Left cardiac atrium (tissue), 4 donors: Measurements from ENCODE around the gene KRTAP4-3. TPM values are rescaled to one million over a fixed set of nuclear protein-coding genes. Genes with fewer than 3 reads are reported as not detected.
"Not testable (repeated sequence)": the region's sequence is repeated elsewhere in the genome, so short reads cannot be mapped to it uniquely, and the experiment has no call there.

ENCODE experiments used
- ATAC-seq, 2 donors: fragments of 200-7000 bp; cut with Tn5 transposase; one replicate each; pipeline ENCODE4 v1.9.1; 2020; ENCODE audit warnings: mild to moderate bottlenecking in 2 of 2, moderate library complexity in 2 of 2
- DNase-seq: peaks from one replicate; pipeline ENCODE4 v3.0.0-alpha.2; 2020
- intact Hi-C, 2 donors: fragments of 100-400 bp; cut with DNase I; formaldehyde crosslinking; loops; one replicate each; pipeline versions ENCODE4 v1.14.1 to v1.15.1; 2022 to 2023
- total RNA-seq, 2 donors: library from RNA; stranded (reverse); fragmentation: NEBNext Ultra II Directional; extraction: Animal tissue kit (Norgen Biotek cat#: 25700); gene quantifications; one replicate each; pipeline ENCODE4 v1.2.1, GENCODE V29; 2021
- donor health status: DM: no; HTN: yes; CAD: no.
- donor health status: DM: no; HTN: yes; CAD: no; lungs with severe emphysema.
- donor health status: DM: yes; HTN: yes; CAD: no.
- donor health status: Dilated cardiomyopathy.

KRTAP4-3 gene
- total RNA-seq, 2 donors from 2014 or later = not detected

GRCh38 chr17:41123292-41123990, 44.6 kb downstream of the KRTAP4-3 start:
- DNase-seq, ATAC-seq, intact Hi-C loops: not testable (repeated sequence)

GRCh38 chr17:41121742-41122141, 46.3 kb downstream of the KRTAP4-3 start:
- intact Hi-C loops = no loop called here
- ATAC-seq = no peak
- no peak for DNase-seq

DNA sequence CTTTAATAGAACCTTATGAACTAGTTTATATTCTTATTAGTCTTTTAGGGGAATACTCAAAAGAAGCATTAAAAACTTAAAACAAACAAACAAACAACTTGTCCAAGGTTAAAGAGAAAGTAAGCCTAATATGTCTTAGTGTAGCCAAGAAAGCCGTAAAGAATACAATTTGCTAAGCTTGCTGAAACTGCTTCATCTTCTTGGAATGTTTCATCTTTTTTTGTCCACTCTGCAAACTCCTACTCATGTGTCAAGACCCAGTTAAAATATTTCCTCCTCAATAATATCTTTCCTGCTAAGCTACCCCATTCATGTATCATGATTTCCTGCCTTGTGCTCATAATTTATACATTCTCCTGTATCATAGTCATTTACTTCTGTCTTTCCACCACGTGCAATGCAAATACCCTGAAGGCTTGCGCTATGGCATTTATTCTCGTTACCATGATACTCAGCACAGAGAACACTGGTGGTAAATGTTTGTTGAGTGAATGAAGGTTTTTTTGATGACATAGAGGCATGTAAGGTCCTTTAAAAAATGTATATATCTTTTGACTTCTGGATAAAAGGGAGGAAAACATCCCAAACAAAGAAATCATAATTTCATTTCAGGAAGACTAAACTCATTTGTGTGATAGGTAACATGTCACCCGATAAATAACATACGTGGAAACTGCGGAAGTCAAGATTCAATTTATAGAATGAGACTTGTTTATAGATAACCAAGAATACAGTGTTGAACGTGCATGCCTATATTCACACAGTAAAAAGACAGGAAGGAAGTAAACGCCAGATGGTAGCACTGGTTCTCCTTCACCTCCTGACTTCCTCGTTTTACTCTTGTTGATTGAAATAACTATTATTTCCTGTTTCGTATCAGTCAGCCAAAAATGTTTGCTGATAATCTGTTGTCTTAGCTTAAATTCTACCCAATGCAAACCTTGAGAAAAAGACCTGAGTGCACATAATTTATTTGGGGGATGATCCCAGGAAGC, 48.0 kb downstream of the KRTAP4-3 start:
- ATAC-seq, intact Hi-C loops, DNase-seq: not testable (repeated sequence)

GRCh38 chr17:41118721-41119120, 49.3 kb downstream of the KRTAP4-3 start:
- intact Hi-C loops = no loop called here
- ATAC-seq (no peak), DNase-seq (no peak)

DNA sequence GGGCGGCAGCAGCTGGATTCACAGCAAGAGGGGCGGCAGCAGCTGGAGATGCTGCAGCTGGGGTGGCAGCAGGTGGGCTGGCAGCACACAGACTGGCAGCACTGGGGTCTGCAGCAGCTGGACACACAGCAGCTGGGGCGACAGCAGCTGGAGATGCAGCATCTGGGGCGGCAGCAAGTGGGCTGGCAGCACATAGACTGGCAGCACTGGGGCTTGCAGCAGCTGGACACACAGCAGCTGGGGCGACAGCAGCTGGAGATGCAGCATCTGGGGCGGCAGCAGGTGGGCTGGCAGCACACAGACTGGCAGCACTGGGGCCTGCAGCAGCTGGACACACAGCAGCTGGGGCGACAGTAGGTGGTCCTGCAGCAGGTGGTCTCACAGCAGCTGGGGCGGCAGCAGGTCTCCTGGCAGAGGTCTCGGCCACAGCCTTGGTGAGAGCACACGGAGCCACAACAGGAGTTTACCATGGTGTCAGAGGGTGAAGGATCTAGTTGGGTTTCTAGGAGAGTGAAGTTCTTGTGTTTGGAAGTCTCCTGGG, 50.1 kb downstream of the KRTAP4-3 start, which contains the start of gene KRTAP4-11:
TSS of gene KRTAP4-11 (minus strand) at position 528 of the 541 bp plus-strand sequence. CDS start at position 470, 58 bp downstream.
- intact Hi-C loops, DNase-seq, ATAC-seq: not testable (repeated sequence)

Other genes starting within 250 kb of the KRTAP4-3 start
- gene KRT23, start 230.6 kb downstream of the KRTAP4-3 start, total RNA-seq = under 1 TPM in 1 of 2 donors, not detected in 1; 0.29 TPM
- gene KRT39, start 201.3 kb downstream of the KRTAP4-3 start, total RNA-seq = not detected
- not detected for gene KRT40, start 183.9 kb downstream of the KRTAP4-3 start, total RNA-seq
- not detected for gene KRTAP3-3, start 174.1 kb downstream of the KRTAP4-3 start, total RNA-seq
- not detected for gene KRTAP3-2, start 168.3 kb downstream of the KRTAP4-3 start, total RNA-seq
- gene KRTAP3-1, start 159.1 kb downstream of the KRTAP4-3 start, total RNA-seq = not detected
- gene KRTAP1-5, start 141.0 kb downstream of the KRTAP4-3 start, total RNA-seq = not detected
- gene KRTAP1-4, start 138.0 kb downstream of the KRTAP4-3 start, total RNA-seq = not detected
- not detected for gene KRTAP1-3, start 133.3 kb downstream of the KRTAP4-3 start, total RNA-seq
- gene KRTAP1-1, start 126.8 kb downstream of the KRTAP4-3 start, total RNA-seq = not detected
- not detected for gene KRTAP2-1, start 120.9 kb downstream of the KRTAP4-3 start, total RNA-seq
- gene KRTAP2-2, start 113.0 kb downstream of the KRTAP4-3 start, total RNA-seq = not detected
- not detected for gene KRTAP2-3, start 108.1 kb downstream of the KRTAP4-3 start, total RNA-seq
- gene KRTAP2-4, start 102.3 kb downstream of the KRTAP4-3 start, total RNA-seq = not detected
- gene KRTAP4-7, start 84.1 kb downstream of the KRTAP4-3 start, total RNA-seq = not detected
- not detected for gene KRTAP4-8, start 70.1 kb downstream of the KRTAP4-3 start, total RNA-seq
- gene KRTAP4-16, start 66.0 kb downstream of the KRTAP4-3 start, total RNA-seq = not detected
- not detected for gene KRTAP4-9, start 62.8 kb downstream of the KRTAP4-3 start, total RNA-seq
- gene KRTAP4-11, start 49.8 kb downstream of the KRTAP4-3 start, total RNA-seq = not detected
- gene KRTAP4-12, start 44.0 kb downstream of the KRTAP4-3 start, total RNA-seq = not detected
- gene KRTAP4-6, start 27.7 kb downstream of the KRTAP4-3 start, total RNA-seq = not detected
- not detected for gene KRTAP4-5, start 18.4 kb downstream of the KRTAP4-3 start, total RNA-seq
- not detected for gene KRTAP4-4, start 7.5 kb downstream of the KRTAP4-3 start, total RNA-seq
- gene KRTAP4-2, start 10.0 kb upstream of the KRTAP4-3 start, total RNA-seq = not detected
- gene KRTAP4-1, start 16.7 kb upstream of the KRTAP4-3 start, total RNA-seq = not detected
- not detected for gene KRTAP9-1, start 21.7 kb upstream of the KRTAP4-3 start, total RNA-seq
- gene KRTAP9-2, start 58.4 kb upstream of the KRTAP4-3 start, total RNA-seq = not detected
- gene KRTAP9-3, start 64.2 kb upstream of the KRTAP4-3 start, total RNA-seq = not detected
- gene KRTAP9-8, start 69.8 kb upstream of the KRTAP4-3 start, total RNA-seq = not detected
- not detected for gene KRTAP9-4, start 81.5 kb upstream of the KRTAP4-3 start, total RNA-seq
- not detected for gene KRTAP9-9, start 87.2 kb upstream of the KRTAP4-3 start, total RNA-seq
- gene KRTAP9-6, start 97.2 kb upstream of the KRTAP4-3 start, total RNA-seq = not detected
- gene KRTAP9-7, start 107.5 kb upstream of the KRTAP4-3 start, total RNA-seq = not detected
- gene KRTAP29-1, start 134.6 kb upstream of the KRTAP4-3 start, total RNA-seq = not detected
- gene KRTAP16-1, start 141.1 kb upstream of the KRTAP4-3 start, total RNA-seq = not detected
- gene KRTAP17-1, start 147.5 kb upstream of the KRTAP4-3 start, total RNA-seq = not detected
- not detected for gene KRT33A, start 182.6 kb upstream of the KRTAP4-3 start, total RNA-seq
- not detected for gene KRT33B, start 201.6 kb upstream of the KRTAP4-3 start, total RNA-seq
- gene KRT34, start 214.1 kb upstream of the KRTAP4-3 start, total RNA-seq = not detected
- not detected for gene KRT31, start 229.4 kb upstream of the KRTAP4-3 start, total RNA-seq